ENCODE measurements around the gene C1orf35. TPM values are rescaled to one million over a fixed set of nuclear protein-coding genes. Genes with fewer than 3 reads are reported as not detected.

C1orf35 gene
- total RNA-seq, 1 donor from 2014 or later = 20.2 TPM

DNA sequence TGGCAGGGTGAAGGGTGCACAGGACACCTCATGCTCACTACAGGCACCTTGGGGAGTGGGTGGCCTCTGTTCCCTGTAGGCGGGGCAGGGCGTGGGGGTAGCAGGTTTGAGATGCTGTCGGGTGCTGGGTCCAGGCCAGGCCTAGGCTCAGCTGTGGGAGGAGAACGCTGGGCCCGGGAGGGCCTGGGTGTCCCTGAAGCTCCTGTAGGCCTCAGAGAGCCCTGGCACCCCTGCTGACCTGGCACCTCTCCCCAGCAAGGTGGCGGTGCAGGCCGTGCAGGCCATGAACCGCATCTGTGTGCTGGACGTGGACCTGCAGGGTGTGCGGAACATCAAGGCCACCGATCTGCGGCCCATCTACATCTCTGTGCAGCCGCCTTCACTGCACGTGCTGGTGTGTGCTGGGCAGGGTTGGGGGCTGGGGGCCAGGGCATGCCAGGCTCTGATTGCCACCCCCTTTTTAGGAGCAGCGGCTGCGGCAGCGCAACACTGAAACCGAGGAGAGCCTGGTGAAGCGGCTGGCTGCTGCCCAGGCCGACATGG lies 44.1 kb upstream of the C1orf35 start:
- Mint-ChIP-seq H3K27ac (no peak overlapping the region), H3K9me3 (no peaks in the 10 kb centered on the region), H3K27me3 (ENCODE audit: low read depth) (no peaks in the 10 kb centered on the region), H3K4me1 (peaks cover 17% of the 10 kb centered on the region), H3K36me3 (no peaks in the 10 kb centered on the region), H3K4me3 (no peak overlapping the region)
- DNase-seq (ENCODE audit: low spot score in 2 of 2, unreplicated experiment in 2 of 2) = no peak
- TF ChIP-seq CTCF (IDR thresholded peaks at IDR 0.05; ENCODE audit: unreplicated experiment) = no peak

DNA sequence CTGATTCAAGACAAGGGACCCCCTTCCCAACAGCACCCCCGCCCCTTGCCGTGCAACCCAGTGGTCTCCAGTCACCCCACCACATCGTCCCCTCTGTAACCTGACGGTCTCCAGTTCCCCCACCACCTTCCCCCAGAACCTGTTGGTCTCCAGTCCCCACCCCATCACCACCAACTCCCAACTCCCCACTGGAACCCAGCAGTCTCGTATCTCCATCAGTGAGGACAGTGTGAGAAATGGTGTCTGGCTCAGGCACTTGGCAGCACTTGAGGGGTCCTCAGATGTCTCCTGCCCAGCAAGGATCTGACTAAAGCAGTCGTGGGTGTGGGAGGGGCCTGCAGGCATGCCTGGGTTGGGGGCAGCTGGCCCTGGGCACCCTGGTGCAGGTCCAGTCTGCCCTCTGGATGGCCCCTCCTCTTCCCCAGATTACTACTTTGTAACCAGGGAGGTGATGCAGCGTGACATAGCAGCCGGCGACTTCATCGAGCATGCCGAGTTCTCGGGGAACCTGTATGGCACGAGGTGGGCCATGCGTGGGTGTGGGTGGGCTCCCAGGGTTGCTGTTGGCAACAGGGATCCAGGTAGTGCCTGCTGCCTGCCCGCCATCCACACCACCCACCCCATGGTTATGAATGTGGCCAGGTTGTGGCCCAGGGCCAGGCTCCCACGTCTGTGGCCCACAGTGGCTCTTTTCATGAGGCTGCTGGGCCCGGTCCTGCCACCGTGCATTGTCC lies 43.5 kb upstream of the C1orf35 start:
- no peaks in the 10 kb centered on the region for H3K27me3 Mint-ChIP-seq (ENCODE audit: low read depth)
- H3K36me3 Mint-ChIP-seq = no peaks in the 10 kb centered on the region
- DNase-seq (ENCODE audit: low spot score in 2 of 2, unreplicated experiment in 2 of 2) = no peak
- no peak overlapping the region for H3K27ac Mint-ChIP-seq
- no peak overlapping the region for H3K4me3 Mint-ChIP-seq
- H3K4me1 Mint-ChIP-seq = peaks cover 17% of the 10 kb centered on the region
- no peaks in the 10 kb centered on the region for H3K9me3 Mint-ChIP-seq
- no peak for TF ChIP-seq CTCF (IDR thresholded peaks at IDR 0.05; ENCODE audit: unreplicated experiment)

DNA sequence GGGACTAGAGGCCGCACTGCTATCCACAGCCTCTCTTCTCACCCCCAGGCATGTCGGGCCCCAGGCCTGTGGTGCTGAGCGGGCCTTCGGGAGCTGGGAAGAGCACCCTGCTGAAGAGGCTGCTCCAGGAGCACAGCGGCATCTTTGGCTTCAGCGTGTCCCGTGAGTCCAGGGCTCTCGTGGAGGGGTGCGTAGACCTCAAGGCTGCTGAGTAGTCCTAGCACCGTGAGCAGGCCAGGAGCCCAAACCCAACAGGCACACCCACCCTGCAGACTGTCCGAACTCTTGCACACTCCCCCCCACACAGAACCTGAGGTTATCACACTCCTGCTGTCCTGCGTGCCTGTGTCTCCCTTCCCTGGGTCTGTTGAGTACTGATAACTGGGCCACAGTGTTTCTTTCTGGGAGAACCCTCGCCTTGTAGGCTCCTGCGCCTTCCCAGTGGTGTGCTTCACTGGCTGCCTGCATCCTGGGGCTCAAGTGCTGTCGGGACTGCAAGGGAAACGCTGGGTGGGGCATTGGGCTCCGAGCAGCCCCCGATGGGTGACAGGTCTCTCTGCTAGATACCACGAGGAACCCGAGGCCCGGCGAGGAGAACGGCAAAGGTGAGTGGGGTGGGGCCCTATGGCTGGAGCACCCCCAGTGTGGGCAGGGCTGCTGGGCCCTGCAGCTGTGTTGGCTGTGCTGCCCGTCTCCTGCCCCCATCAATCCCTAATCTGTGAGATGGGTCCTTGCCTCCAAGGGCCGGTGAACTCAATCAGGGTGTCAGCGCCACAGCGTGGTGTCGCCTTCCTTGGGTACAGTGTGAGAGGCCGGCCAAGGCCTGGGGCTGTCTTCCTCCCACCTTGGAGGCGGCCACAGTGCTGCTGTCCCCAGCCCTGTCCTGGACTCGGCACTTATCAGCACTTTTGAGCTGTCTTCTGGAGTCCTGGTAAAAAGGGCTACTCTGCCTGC lies 42.6 kb upstream of the C1orf35 start:
- Mint-ChIP-seq H3K27me3 (ENCODE audit: low read depth) (no peaks in the 10 kb centered on the region), H3K4me3 (no peak overlapping the region), H3K36me3 (no peaks in the 10 kb centered on the region), H3K27ac (no peak overlapping the region), H3K9me3 (no peaks in the 10 kb centered on the region), H3K4me1 (peaks cover 20% of the 10 kb centered on the region)
- no peak for TF ChIP-seq CTCF (IDR thresholded peaks at IDR 0.05; ENCODE audit: unreplicated experiment)
- no peak for DNase-seq (ENCODE audit: low spot score in 2 of 2, unreplicated experiment in 2 of 2)

DNA sequence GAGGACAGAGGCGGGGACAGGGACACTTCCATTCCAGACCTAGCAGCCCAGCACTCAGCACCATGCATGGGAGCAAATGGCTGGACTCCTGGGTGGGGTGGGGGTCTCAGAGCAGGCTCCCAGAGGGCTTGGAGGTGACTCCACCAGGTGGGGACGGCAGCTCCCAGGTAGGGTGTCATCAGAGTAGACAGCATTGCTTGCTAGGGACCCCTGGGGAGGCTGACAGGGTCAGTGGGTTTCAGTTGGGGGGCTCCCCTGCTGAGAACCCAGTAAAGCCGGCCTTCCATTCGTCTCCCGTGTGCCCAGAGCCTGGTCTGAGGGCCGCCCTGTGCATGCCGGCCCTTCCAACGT lies 41.8 kb upstream of the C1orf35 start:
- H3K27me3 Mint-ChIP-seq (ENCODE audit: low read depth) = no peaks in the 10 kb centered on the region
- no peak for TF ChIP-seq CTCF (IDR thresholded peaks at IDR 0.05; ENCODE audit: unreplicated experiment)
- no peaks in the 10 kb centered on the region for H3K36me3 Mint-ChIP-seq
- no peaks in the 10 kb centered on the region for H3K9me3 Mint-ChIP-seq
- H3K27ac Mint-ChIP-seq = no peak overlapping the region
- H3K4me3 Mint-ChIP-seq = no peak overlapping the region
- H3K4me1 Mint-ChIP-seq = peaks cover 22% of the 10 kb centered on the region
- DNase-seq (ENCODE audit: low spot score in 2 of 2, unreplicated experiment in 2 of 2) = no peak

DNA sequence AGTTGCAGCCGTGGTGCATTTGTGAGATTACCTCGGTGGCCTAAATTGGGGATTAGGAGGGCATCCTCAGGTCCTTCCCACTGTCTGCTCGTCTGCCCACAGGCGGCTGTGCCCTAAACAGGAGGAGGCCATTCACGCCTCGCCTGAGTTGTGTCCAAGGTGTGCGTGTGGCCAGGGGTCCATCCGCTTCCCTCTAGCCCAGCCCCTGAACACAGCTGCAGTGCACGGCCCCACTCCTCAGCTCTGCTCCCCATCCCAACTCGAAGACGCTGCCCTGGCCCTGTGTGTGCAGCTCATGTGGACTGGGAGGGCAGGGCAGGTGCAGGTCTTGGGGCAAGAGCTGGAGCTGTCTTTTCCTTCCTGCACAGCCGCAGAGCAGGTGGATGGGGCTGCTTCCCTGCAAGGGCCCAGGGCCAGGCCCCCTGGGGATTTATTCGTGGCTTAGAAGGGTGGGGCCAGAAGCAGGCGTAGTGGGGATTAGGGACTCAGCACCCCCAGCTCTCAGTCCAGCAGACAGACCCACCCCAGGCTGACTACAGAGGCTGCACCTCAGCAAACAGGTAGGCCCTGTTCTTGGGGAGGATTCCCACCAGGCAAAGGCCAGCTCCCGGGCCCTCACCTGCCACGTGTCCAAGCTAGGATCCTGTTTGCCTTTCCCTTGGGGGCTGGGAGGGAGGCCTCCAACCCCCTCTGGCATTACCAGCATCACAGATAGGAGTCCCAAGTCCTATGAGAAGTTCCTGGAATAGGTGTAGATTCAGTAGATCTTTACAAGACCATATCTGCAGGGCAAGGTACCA lies 41.3 kb upstream of the C1orf35 start:
- Mint-ChIP-seq H3K4me3 (no peak overlapping the region), H3K9me3 (no peaks in the 10 kb centered on the region), H3K4me1 (peaks cover 19% of the 10 kb centered on the region), H3K27ac (no peak overlapping the region), H3K27me3 (ENCODE audit: low read depth) (no peaks in the 10 kb centered on the region), H3K36me3 (no peaks in the 10 kb centered on the region)
- no peak for DNase-seq (ENCODE audit: low spot score in 2 of 2, unreplicated experiment in 2 of 2)
- TF ChIP-seq CTCF (IDR thresholded peaks at IDR 0.05; ENCODE audit: unreplicated experiment) = no peak

All from mesothelial cell of epicardium (in vitro differentiated cells).